Stimulated activated CD4-positive, alpha-beta T cell treated with anti-CD3 and anti-CD28 coated beads, Interleukin-1b, Interleukin-23, amount 100 ng/mL, for 48 hours (primary cell): ENCODE results near the gene ADAP1.
A peak's percentile ranks its signal among the peaks of the same experiment; 100 is the strongest.
"Not testable (repeated sequence)": the region's sequence is repeated elsewhere in the genome, so short reads cannot be mapped to it uniquely, and the experiment has no call there.

Experiments used
- DNase-seq: peaks from one replicate; pipeline ENCODE4 v3.0.0-alpha.2; 2020

ADAP1 gene, protein sequence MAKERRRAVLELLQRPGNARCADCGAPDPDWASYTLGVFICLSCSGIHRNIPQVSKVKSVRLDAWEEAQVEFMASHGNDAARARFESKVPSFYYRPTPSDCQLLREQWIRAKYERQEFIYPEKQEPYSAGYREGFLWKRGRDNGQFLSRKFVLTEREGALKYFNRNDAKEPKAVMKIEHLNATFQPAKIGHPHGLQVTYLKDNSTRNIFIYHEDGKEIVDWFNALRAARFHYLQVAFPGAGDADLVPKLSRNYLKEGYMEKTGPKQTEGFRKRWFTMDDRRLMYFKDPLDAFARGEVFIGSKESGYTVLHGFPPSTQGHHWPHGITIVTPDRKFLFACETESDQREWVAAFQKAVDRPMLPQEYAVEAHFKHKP

DNA sequence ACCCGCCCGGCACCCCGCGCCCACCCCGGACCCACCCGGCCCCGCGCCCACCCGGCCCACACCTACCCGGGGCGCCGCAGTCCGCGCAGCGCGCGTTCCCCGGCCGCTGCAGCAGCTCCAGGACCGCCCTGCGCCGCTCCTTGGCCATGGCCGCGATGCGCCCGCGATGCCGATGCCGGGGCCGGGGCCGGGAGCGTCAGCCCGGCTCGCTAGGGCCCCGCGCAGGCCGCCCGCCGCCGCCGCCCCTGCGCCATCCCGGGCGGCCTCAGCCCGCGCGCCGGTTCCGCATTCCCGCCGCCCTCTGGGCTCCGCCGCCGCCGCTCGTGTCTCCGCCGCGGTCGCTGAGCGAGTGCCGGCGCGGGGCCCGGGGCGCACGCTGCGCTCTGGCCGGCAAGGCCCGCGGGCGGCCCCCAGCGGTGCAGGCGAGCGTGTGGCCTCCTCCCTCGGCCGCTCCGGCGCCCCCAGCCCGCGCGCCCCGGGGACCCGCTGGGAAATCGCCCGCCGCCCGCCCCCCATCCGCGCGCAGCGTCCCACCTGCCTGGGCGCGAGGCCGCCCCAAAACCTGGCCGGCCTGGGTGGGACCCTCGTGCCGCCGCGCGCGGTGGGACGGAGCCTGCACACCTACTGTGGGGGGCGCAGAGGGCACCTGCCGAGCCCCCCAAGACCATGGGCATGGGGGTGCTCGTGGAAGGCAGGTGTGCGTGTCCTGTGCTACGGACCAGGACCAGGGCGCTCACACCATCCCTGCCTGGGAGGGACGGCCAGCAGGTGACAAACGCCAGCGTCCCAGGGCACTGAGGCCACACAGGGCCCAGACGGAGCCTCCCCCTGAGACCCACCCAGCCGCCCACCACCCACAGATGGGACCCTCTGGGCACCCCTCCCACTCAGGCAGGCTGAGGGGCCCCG is at the start of gene ADAP1:
TSS of gene ADAP1 (minus strand) at position 351 of the 909 bp plus-strand sequence. CDS start at position 148, 203 bp downstream.
- DNase-seq: peak; percentile 37

- DNase-seq: not testable (repeated sequence)
Observed at GRCh38 chr7:1002445-1002844, 48.0 kb upstream of the ADAP1 start.

- not testable (repeated sequence) for DNase-seq
Observed at GRCh38 chr7:1002026-1002425, 47.5 kb upstream of the ADAP1 start.

- DNase-seq: not testable (repeated sequence)
Observed at GRCh38 chr7:1001069-1001770, 46.7 kb upstream of the ADAP1 start.

- no peak for DNase-seq
Observed at GRCh38 chr7:999941-1000935, 45.8 kb upstream of the ADAP1 start.

DNA sequence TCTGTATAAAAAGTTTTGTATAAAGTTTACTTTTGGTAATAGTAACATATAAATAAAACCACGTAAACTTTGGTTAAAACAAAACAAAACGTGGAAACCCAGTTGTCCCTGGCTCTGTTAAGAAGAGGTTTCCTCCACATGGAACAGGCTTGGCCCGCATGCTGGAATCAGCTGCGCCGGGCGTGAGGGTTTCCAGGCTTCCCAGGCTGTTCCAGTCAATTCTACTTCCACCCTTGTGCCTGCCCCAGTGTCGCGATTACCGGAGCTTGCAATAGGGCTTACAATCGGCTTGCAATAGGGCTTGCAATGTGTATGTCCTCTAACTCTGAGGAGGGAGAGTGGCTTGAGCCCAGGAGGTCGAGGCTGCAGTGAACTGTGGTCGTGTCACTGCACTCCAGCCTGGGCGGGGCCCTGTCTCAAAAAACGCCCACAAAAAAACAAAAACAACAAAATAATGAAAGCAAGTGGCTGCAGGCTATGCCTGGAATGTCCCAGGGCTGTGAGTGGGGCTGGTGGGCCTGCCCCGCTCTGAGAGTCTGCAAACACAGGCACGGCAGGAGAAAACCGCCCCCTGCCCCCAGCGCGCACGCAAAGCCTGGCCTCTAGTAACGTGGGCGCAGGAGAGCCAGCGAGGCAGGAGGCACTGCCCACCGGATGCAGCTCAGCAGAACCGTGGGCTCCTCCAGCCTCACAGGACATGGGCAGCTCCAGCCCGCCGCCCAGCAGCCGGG is 44.8 kb upstream of the ADAP1 start:
- DNase-seq: no peak

DNA sequence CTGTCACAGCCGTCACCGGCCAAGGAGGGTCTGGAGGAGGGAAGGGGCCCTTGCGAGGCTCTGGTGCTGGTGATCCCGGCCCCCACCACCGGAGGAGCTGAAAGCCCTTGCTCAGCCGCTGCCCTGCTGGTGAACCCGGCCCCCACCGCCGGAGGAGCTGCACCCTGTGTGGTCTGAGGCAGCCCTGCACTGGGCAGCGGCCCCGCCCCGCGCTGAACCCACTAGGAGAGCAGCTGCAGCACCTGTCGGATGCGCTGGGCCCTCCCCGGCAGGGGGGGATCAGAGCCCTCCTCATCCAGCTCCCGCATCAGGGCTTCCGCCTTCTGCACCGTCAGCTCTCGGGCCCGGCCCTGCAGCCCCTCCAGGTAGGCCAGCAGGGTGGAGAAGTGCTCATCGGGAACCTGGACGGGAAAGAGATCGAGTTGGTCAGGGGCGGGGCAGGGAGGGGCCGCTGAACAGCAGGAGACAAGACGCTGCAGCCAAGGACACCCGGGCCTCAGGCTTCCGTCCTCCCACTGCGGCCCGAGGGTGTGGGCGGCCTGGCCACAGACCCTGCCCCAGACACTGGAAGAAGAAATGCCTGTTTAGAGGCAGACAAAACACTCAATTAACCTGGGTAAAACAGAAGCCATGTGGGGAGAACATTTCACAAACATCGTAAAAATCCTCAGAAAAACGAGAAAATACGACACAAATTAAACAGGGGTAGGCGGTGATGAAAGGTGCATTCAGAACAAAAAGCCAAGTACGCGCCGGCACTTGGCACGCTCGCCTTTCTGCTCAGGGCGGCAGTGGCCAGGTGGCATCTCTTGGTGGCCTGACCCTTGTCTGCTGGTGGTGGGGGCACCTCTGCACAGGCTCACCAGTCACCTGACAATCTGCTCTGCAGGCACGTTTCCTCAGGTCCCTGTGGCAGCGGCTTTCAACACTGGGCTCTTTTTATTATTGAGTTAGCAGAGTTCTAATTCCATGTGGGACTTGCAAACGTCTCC is 43.2 kb upstream of the ADAP1 start:
- no peak for DNase-seq

DNA sequence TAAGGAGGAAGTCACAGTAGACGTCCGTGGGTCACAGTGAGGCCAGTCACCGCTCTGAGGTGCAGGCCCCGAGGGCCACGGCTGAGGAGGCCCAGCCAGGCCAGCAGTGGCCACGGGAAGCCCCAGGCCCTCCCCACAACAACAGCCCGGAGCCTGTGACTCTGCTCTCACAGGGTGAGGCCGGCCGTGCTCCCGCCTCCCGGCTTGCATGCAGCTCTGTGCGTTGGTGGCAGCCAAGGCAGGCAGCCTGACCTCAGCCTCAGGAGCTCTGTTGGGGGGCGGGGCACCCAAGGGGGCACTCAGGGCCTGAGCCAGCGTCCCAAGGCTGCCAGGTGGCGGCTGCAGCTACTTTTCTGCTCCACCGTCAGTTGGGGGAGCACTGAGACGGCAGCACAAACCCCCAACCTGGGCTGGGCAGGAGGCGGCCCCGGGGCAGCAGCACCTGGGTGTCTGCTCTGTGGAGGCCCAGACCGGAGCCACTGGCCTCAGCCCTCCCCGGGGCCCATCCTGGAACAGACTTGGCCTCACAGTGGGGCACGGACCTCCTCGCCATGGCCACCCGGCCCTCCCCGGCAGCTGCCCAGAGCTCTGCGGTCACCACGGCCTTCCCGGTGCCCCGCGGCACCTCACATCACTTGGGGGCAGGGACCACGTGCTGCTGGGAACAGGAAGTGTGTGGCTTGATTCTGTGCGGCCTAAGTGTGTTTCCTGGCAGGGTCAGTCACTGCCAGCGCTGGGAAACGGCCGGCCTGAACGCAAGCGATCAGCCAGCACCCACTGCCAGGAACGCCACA is 41.8 kb upstream of the ADAP1 start:
- no peak for DNase-seq

DNA sequence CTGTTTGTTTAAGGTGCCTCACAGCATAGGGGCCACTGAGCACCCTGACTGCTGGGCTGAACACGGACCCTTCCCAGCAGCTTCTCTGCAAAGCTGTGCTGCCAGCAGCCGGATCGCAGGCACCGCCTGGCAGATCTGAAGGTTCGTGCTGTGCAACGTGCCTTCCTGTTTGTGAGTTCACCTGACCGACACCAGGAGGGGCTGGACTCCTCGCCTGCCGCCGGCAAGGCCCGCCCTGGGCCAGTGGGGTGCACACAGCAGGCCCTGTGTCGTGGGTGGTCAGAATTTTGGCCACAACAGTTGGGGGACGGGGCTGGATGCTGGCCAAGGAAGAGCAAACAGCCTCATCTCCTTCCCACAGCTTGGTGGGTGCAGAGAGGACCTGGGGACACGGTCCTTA is 41.1 kb upstream of the ADAP1 start:
- DNase-seq: no peak

DNA sequence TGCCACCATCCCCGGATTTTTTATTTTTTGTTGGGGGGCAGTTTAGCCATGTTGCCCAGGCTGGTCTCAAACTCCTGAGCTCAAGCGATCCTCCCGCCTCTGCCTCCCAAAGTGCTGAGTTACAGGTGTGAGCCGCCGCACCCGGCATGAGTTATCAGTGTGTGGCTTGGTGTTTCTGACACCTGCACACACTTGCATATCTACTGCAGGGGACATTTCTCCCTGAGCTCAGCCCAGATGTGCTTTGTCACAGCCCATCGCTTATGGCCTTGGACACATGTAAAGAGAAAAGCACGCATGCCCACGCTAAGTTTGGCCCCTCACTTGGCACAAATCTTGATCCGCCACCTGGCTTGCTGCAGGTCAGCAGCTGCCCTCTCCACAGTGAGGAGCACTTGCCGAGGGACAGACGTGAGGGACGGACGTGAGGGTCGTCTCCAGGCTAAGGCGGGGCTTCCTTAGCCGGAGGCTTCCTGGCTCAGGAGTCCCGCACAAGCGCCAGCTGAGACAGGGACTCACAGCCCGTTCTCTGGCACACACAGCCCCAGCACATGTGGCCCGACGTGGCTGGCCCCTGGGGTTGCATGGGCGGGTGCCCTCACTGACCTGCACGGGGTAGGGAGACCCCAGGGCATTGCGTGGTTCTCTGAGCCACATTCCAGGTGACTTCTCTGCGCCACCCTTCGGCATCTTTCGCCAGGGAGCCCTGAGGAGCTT is 40.3 kb upstream of the ADAP1 start:
- DNase-seq: no peak

DNA sequence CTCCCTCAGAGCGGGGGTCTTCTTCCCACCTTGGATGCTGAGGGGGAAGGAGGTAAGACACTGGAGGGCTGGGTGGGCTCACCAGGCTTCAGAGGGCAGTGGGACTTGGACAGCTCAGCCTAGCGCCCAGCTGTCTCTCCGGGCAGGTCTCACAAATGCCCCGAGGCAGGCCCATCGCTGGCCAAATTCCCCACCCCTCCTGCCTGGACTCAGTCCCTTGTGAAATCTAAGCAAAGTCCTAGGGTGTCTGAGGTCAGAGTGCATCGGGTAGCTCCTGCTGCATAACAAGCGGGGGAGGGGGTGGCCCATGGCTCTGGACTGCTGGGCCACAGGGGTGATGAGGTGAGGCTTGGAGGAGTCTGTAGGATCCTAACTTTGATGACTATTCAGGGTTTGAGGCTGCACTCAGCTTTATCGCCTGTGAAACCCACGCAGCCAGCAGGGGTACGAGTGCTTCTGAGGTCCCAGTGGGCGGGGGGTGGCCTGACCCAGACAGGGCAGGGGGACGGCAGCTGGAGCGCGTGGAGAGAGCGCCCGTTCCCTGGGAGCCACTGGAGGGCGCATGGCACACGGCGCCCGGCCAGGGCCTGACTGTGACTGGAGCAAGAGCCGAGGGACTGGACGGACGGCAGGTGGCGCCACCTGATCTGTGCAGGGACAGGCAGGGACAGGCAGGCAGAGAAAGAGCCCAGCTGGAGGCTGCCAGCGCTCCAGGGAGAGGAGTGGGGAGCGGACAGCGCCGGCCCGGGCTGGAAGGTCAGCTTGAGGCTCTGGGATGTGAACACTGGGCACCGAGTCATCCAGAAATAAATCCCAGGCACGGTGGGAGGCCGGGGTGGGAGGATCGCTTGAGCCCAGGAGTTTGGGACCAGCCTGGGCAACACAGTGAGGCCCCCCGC is 38.5 kb upstream of the ADAP1 start:
- peak; percentile 93 for DNase-seq

GRCh38 chr7:991729-992656 is 37.5 kb upstream of the ADAP1 start:
- no peak for DNase-seq

DNA sequence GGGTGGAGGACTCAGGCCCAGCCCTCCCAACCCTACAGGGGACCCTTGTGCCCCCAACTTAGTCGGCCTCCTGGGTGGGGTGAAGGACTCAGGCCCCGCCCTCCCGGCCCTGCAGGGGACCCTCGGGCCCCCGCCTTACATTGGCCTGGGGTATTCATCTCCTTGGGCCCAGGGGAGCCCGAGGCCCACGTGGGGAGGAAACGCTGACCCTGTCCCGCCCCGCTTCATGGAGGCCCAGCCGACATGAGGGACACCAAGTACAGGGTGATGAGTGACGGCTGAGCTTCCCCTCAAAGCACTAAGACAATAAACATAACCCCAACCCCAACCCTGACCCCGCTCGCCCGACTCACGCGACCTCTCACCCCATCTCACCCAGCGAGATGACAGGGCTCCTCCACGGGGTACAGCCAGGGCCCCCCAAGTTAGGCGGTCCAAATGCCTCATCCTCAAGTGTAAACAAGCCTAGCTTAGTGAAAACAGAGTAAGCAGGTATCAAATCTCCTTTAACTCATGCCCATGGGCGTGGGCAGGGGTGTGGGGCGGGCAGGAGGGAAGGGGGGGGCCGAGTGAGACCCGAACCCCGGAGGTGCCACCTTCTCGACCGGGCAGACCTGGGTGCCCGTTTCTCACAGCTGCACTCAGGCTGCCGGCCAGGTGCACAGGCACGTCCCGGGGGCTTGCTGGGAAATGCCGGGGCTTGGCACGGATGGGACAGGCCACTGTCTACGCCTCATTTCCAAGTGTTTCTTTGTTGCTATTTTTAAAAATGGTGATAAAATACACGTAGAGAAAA is 36.7 kb upstream of the ADAP1 start:
- no peak for DNase-seq

GRCh38 chr7:990352-990932 is 36.0 kb upstream of the ADAP1 start:
- no peak for DNase-seq
